CD4-positive, alpha-beta T cell treated with Interleukin-4 for 1 hour (primary cell): ENCODE measurements around the gene MAPK7.

Source experiments
- DNase-seq, 2 donors: peaks; one replicate each; pipeline ENCODE4 v3.0.0-alpha.2; 2020 to 2022

Gene MAPK7

DNA sequence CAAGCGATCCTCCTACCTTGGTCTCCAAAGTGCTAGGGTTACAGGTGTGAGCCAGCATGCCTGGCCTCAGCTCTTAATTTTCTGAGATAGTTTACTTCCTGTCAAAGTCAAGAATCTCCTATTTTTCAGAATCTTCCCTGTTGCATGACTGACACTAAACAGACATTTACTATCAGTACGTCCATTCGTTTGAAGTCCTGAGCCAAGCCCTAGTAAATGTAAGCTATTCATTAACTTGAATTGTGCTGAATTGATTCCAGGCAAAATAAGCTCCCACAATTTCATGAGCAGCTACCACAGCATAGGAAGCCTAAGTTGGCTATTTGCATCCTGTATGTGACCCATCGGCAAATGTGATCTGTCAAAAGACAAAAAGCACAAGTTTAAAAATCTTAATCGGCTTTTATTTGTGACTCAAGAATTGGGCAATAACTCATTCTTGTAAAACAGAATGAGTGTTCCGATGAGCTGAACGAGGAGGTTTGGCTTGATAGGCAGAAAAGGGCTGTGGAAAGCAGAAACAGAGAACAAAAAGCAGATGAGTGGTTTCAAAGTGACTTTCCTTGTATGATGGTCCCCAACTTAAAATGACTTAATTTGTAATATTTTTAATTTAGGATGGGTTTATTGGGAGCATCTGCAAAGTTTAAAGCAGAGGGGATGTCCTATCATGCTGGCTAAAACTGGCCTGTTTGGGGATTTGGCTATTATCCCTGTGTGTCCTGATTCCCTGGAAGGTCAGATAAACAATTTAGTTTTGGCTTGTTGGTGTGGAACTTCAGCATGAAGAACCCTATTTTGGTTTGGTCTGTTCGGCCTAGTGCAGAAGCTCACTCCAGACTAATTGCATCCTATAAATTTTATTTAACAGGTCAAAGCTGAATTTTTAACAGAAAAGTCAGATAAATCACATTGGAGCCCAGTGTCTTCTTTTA, 46.9 kb downstream of the MAPK7 start:
- no peak for DNase-seq

DNA sequence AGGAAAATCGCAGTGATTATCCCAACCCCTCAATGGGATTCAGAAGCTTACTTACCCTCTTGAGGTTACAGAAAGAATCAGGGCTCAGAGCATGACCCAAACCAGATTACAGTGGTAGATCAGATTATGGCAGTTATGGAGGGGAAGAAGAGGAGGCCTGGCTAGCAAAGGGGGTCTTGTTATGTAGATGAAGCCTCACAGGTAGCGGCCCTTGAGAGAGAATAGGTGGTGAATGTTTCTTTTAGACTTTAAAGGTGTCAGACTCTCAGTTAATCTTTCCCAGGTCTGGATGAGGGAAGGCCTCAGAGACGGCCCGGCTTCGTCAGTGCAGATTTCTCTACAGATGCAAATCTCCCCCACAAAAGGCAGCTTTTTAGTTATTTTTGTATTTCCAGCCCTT, 48.3 kb downstream of the MAPK7 start:
- no peak for DNase-seq

DNA sequence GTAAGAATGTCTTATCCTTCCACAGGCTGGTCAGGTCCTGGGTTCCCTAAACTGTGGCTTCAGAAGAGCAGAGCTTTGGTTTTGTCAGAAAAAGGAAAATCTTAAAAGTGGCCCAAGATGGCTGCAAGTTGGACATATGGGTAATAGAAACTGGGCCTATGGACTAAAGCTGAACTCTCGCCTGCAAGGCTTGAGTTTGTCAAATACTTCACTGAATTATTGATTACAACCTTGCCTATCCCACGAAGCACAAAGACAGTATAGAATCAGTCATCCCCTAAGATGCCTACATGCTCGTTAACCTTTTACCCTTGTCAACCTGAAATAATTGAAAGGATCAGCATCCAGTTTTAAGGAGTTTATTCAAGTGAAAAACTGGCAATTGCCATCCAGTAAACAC, 53.4 kb downstream of the MAPK7 start:
- DNase-seq, result no peak
